Daoy (cell line): Measurements from ENCODE around the gene HIP1. TPM values are rescaled to one million over a fixed set of nuclear protein-coding genes. Genes with fewer than 3 reads are reported as not detected.
"Not testable (repeated sequence)": the region's sequence is repeated elsewhere in the genome, so short reads cannot be mapped to it uniquely, and the experiment has no call there.

Experiments used
- DNase-seq: peaks from one replicate; pipeline ENCODE4 v3.0.0-alpha.2; 2015; ENCODE audit warnings: low read depth
- total RNA-seq: library from RNA; depleted of rRNA; stranded (reverse); fragments of >200 nt; shearing (Covaris generic); gene quantifications from 2 replicates; pipeline ENCODE4 v1.2.3, GENCODE V29; 2014

Gene HIP1
- total RNA-seq, 1 experiment from 2014 or later, result 12.3 TPM

DNA sequence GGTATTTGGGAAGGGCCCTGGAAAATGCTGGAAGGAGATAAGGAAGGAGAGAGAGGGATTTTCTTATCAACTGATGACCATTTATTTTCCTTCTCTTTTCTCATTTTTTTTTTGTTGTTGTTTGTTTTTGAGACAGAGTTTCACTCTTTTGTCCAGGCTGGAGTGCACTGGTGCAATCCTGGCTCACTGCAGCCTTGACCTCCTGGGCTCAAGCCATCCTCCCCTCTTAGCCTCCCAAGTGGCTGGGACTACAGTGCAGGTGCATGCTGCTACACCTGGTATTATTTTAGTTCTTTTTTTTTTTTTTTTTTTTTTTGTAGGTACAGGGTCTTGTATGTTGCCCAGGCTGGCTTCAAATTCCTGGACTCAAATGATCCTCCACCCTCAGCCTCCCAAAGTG, 52.2 kb downstream of the HIP1 start:
- no peak for DNase-seq

DNA sequence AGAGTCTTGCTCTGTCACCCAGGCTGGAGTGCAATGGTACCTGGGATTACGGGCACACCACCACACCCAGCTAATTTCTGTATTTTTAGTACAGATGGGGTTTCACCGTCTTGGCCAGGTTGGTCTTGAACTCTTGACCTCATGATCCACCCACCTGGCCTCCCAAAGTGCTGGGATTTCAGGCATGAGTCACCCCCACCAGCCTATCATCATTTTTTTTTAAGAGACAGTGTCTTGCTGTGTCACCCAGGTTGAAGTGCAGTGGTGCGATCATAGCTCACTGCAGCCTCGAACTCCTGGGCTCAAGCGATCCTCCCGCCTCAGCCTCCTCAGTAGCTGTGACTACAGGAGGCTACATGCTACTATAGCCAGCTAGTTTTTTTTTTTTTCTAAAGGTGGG, 56.7 kb downstream of the HIP1 start:
- DNase-seq, result not testable (repeated sequence)

DNA sequence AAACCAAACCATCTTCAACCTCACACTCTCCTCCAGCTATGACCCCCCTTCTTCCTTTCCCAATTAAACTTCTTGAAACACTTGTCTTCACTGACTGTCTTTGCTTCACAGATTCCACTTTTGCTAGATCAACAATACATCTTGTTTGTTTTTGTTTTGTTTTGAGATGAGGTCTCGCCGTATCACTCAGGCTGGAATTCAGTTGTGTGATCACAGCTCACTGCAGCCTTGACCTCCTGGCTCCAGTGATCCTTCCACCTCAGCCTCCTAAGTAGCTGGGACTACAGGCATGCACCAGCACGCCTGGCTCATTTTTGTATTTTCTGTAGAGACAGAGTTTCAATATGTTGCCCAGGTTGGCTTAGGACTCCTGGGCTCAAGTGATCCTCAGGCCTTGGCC, 59.7 kb downstream of the HIP1 start:
- DNase-seq, result no peak

DNA sequence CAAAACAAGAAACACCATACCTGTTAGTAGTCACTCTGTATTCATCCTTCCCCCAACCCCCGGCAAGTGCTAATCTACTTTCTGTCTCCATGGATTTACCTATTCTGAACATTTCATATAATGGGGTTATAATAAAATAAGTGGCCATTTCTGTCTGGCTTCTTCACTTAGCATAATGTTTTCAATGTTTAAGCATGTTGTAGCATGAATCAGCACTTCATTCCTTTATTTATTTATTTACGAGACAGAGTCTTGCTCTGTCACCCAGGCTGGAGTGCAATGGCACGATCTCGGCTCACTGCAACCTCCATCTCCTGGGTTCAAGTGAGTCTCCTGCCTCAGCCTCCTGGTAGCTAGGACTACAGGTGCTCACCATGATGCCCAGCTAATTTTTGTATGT, 69.2 kb downstream of the HIP1 start:
- no peak for DNase-seq

DNA sequence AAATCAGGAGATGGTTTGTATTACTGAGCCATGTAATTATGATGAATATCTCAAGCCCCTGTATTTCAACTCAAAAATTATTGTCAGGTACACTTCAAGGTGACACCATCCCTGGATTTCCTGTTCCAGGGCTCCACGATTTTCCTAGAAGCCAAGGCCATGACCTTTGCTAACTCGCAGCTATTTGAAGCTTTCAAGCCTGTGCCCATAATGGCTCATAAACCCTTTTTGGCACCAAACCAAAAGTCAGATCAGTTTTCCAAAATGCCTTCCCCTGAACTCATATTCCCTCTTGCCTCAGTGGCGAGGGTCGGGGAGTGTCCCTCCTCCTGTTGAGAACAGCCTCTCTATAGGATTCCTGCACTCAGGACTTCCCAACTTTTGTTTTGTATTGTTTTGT, 70.8 kb downstream of the HIP1 start:
- DNase-seq, result no peak

DNA sequence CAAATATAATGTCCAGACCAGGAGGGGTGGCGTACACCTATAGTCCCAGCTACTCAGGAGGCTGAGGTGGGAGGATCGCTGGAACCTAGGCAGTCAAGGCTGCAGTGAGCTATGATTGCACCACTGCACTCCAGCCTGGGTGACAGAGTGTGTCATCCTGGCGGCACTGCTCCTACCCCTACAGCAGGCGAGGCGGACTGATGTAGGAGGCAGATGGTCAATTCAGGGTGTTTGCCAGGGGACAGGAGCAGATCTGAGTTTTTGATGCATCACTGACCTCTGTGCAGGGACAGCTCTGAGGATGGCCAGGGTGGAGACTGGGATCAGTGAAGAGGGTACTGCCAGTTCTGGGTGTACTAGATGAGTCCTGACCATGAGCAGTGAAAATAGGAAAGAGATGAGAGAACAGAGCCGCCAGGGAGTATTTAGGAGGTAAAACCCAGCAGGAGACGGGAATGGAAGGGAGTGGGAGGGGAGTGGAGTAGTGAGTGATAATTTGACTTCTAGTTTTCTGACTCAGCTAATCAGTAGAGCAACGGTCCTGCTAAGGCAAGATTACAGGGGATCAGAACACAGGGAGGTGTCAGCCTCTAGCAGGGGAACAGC, 75.3 kb downstream of the HIP1 start:
- no peak for DNase-seq

DNA sequence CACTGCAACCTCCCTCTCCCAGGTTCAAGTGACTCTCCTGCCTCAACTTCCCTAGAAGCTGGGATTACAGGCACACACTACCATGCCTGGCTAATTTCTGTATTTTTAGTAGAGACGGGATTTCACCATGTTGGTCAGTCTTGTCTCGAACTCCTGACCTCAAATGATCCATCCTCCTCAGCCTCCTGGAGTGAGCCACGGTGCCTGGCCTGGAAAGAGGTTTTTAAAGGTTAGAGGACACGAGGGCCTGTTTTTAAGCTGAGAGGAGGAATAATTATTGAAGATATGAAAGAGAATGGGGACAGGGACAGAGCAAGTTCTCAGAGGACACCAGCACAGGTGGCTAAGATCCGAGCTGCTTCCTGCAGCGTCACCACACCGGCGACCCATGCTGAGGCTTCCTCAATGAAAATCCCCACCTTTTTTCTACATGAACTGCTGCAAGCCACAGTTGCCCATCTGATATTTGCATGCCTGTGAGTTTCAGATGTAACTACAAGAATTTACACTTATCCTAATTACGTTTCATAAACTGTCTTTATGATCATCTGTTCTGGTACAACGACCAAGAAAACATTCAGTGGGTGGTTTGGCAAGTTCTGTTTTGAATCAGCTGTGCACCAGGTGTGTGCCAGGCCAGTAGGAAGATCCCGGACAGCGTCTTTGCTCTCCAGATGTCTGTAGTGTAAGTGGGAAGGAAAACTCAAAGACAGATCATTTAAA, 76.0 kb downstream of the HIP1 start:
- no peak for DNase-seq

DNA sequence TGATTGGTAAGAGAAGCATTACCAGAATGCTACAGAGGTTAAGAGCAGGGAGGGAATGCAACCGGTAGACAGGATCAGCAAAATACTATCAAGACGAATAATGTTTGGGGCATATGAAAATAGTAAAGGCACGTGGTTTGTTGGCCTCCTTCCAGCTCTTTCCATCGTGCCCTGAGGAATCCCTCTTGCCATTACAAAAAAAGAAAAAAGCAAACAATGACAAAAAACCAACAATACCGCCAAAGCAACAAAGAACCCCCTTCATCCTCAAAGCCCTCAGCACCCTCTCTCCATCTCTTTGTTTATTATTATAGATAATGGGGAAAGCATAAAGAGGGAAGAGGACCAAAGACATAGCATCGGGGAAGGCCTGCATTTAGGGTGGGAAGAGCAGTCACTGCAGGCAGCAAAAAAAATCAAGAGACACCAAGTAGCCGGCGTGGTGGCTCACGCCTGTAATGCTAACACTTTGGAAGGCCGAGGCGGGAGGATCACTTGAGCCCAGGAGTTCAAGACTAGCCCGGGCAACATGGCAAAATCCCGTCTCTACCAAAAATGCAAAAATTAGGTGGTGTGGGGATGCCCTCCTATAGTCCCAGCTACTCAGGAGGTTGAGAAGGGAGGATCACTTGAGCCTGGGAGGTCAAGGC, 78.0 kb downstream of the HIP1 start:
- no peak for DNase-seq

DNA sequence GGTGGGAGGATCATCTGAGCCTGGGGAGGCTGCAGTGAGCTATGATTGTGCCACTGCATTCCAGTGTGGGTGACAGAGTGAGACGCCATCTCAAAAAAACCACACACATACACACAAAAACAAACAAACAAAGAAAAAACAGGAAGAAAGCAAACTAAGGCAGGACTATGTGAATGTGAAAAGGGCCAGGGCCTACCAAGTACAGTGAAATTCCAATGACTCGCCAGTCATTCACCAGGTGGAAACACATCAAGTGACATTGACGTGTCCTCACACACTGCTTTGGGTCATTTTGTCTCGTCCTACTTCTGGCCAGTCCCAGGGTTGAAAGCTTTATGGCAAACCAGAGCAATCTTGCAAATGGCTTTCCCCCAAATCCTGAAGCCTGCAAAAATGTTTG, 79.9 kb downstream of the HIP1 start:
- no peak for DNase-seq

DNA sequence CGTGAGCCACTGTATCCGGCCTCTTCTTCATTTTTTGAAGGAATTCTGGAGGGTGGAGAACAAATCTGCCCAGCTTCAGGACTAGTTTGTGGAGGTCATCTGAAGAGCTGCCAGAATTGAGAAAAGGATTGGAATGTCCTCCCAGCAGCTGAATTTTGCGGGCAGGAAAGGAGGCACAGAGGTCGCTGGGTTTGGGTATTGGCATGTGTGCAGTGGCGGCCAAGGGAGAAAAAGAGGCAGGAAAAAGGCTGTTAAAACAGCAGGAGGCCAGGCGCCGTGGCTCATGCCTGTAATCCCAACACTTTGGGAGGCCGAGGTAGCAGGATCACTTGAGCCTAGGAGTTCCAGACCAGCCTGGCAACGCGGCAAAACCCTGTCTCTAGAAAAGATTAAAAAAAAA, 80.4 kb downstream of the HIP1 start:
- peak; percentile 50 for DNase-seq

DNA sequence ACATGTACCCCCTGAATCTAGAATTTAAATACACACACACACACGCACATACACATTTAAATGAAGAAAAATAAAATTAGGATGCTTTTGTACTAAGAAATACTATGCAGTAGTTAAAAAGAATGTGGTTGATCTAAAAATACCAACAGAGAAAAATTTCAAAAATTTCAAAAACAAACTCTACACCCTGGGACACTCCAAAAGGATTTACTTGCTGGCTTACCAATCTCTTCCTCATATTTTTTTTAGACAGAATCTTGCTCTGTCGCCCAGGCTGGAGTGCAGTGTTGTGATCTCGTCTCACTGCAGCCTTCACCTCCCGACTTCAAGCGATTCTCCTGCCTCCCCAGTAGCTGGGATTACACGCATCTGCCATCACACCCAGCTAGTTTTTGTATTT, 80.9 kb downstream of the HIP1 start:
- DNase-seq, result no peak

DNA sequence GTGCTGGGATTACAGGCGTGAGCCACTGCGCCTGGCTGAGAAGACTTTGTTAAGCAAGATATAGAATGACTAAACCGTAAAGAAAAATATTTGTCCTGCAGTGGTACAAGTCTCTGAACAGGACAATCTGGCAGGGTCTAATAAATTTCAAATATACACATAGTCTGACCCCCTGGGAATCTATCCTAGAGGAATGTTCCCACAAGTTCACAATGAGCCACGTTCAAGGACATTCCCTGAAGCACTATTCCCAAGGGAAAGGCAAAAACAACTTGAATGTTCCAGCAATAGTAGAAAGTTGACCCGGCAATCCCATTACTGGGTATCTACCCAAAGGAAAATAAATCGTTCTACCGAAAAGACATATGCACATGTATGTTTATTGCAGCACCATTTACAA, 82.0 kb downstream of the HIP1 start:
- no peak for DNase-seq

DNA sequence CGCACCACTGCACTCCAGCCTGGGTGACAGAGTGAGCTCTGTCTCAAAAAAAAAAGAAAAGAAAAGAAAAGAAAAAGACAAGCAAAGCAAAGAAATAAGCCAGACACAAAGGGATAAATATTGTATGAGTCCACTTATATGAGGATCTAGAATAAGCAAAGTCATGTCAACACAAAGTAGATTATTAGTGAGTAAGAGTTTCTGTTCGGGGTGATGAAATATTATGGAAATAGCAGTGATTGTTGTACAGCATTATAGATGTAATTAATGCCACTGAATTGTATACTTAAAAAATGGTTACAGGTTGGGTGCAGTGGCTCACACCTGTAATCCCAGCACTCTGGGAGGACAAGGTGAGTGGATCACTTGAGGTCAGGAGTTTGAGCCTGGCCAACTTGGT, 83.2 kb downstream of the HIP1 start:
- no peak for DNase-seq

DNA sequence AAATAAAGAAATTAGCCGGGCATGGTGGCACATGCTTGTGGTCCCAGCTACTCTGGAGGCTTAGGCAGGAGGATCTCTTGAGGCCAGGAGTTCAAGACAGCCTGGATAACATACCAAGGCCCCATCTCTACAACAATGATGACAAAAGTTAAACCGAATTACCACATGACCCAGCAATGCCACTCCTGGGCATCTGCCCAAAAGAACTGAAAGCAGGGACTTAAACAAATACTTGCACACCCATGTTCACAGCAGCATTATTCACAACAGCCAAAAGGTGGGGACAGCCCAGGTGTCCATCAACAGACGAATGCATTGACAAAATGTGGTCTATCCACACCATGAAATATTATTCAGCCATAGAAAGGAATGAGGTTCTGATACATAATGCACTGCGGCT, 83.9 kb downstream of the HIP1 start:
- no peak for DNase-seq

DNA sequence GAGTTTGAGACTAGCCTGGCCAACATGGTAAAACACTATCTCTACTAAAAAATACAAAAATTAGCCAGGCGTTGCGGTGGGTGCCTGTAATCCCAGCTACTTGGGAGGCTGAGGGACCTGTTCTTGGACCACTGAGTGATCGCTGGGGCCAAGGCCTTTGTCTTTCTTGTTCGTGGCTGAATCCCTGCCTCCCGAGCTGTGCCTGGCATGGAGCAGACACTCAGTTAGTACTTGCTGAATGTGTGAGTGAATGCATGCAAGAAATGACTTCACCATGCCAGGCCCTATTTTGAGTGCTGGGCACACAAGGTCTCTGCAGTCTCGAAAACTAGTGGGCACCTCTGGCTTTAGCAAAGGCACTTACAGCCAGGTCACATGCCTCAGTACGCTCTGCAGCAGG, 85.1 kb downstream of the HIP1 start:
- DNase-seq, result no peak

DNA sequence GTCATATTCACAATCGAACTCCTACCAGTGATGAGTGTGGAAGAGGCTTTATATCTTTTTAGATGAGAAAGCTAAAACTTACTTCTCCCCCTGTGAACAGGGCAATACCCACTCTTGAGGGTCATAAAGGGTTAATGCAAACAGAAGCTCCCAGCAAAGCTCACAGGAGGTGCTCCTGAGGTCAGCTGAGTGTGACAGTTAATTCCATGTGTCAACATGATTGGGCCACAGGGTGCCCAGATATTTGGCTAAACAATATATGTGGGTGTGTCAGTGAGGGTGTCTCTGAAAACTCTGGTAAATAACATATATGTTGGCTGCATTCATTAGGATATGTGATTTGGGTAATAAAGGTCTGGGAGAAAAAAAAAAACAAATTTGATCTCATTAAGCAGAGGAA, 86.0 kb downstream of the HIP1 start:
- DNase-seq, result no peak

DNA sequence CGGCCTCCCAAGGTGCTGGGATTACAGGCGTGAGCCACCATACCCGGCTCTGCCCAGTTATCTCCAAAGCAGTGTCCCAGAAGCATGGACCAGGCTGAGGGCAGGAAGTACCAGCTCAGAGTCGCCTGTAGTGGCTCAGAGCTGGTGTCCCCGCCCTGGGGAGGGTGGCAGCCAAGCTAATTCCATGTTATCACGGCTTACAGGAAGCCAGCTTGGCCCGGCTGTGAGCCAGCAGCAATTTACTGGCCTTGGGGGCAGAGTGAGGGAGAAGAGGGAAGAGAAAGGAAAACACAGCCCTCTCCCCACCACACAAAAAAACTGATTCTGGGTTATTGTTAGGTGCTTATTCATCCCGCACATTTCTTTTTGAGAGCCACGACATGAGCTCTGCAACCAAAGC, 88.1 kb downstream of the HIP1 start:
- peak; percentile 53 for DNase-seq

DNA sequence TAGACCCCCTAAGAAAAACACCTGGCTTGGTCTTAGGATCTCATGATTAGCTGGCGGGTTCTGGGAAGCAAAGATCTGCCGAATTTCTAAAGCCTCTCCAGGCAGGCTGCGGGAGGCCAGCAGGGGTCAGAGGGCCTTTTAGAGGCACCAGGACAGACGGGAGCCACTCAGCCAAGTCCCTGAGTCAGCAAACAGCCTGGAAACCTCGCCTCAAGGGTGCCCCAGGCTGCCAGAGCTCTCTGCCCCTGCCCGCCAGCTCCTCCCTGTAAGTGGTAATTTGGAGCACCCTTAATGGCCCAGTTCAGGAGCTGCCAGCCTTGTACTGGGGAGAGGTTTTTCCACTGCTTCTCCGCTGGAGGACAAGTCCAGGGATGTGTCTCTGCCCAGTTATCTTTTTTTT, 88.7 kb downstream of the HIP1 start:
- DNase-seq, result peak; percentile 17

DNA sequence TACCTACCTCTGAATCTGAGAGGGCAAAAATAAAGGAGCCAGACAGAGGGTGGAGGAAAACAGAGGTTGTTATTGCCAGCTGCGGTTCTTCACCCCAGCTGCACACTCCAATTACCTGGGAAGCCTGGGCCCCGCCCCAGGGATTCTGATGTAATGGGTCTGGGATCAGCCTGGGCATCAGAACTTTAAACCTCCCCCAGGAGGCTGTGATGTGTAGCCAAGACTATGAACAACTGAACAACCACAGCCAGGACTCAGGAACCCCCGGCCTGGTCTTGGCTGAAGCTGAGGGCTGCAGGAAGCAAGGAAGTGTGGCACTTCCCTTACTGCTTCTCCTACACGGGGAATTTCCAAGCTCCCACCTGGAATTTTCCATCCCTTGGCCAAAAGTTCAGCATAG, 89.3 kb downstream of the HIP1 start:
- peak; percentile 36 for DNase-seq

DNA sequence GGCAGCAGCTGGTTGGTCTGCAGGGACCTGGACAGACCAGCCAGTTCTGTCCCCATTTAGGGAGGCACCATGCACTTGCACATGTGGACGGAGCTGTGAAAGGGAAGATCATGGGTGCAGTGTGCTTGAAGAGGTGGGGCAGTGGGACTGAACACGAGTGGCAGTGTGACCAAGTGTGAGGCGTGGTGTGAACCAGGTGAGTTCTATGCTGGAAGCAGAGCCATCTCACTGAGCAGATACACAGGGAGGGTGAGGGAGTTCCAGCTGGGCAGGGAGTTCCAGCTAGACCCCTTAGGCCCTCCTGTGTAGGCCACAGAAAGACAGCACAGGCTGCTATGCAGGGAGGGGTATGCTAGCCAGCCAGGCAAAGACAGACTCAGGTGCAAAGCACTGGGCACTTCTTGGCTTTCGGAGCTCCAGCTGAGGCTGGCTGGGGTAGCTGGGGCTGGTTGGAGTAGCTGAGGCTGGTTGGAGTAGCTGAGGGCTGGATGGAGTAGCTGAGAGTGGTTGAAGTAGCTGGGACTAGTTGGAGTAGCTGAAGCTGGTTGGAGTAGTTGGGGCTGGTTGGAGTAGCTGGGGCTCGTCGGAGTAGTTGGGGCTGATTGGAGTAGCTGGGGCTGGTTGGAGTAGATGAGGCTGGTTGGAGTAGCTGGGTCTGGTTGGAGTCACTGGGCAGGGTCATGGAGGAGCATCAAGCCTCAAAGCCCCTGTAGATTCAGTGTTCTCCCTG, 90.9 kb downstream of the HIP1 start:
- DNase-seq, result no peak

DNA sequence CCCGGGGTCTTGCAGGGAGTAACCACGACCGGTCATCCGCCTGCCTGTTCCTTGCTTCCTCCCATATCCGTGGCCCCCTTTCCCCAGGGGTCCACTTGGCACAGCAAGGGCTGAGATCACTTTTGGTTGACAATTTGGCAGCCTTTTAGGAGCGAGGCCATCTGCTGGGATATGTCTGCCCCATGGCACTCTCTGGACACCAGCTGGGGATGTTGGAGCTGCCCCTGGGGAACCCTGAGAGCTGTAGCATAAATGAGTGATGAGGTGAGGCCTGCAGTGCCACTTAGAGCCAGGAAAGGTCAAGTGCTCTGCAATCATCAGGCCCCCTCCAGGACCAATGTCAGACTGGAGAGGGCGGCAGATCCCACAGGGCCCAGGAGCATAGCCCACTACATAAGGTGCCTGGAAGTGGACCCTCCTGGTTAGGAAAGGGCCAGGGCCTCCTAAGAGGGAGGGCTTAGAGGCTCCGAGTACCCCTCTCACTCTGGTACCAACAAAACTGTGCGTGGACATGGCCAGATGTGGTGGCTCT, 92.1 kb downstream of the HIP1 start:
- no peak for DNase-seq

DNA sequence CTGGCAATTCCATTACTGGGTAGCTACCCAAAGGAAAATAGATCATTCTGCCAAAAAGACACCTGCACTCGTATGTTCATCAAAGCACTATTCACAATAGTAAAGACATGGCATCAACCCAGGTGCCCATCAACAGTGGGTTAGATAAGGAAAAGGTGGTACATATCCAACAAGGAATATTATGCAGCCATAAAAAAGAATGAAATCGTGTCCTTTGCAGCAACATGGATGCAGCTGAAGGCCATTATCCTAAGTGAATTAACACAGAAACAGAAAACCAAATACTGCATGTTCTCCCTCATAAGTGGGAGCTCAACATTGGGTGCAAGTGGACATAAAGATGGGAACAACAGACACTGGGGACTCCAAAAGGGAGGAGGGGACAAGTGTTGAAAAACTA, 93.2 kb downstream of the HIP1 start:
- no peak for DNase-seq

DNA sequence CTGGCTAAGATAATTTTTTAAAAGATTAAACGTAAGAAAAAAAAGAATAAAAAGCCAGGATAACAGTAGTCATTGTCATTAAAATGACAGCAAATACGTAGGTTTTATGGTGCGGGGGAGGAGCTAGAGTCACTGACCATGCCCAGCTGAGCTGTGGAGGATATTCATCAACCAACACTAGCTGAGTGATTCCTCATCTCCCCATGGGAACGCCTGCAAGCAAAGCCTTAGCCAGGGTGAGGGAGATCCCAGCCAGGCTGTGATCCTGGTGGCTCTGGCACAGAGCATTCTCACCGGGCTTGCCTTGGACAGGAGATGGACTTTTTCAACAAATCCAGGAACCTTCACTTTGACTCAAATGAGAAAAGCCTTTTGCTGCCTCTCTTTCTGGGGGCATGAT, 94.2 kb downstream of the HIP1 start:
- no peak for DNase-seq
